HUES48 (cell line): Measurements from ENCODE around the gene CADM4.
"Not testable (repeated sequence)": the region's sequence is repeated elsewhere in the genome, so short reads cannot be mapped to it uniquely, and the experiment has no call there.

Source experiments
- H3K27ac ChIP-seq: one replicate; pipeline ENCODE4 v1.7.0; 2013; ENCODE audit warnings: low read depth, low read length, inconsistent platforms
- H3K27me3 ChIP-seq: 2 replicates; pipeline ENCODE4 v1.6.1; 2013; ENCODE audit warnings: mild to moderate bottlenecking, low read length; ENCODE audit not compliant: control insufficient read depth, insufficient read depth
- H3K36me3 ChIP-seq: 2 replicates; pipeline ENCODE4 v1.6.1; 2013; ENCODE audit warnings: low read length; ENCODE audit not compliant: control insufficient read depth, insufficient read depth
- H3K4me1 ChIP-seq: 2 replicates; pipeline ENCODE4 v1.6.1; 2013; ENCODE audit warnings: mild to moderate bottlenecking, low read length; ENCODE audit not compliant: control insufficient read depth, insufficient read depth
- H3K4me3 ChIP-seq: 2 replicates; pipeline ENCODE4 v1.5.1; 2013; ENCODE audit warnings: mild to moderate bottlenecking, low read depth, low read length
- H3K9ac ChIP-seq: 2 replicates; pipeline ENCODE4 v1.6.1; 2013; ENCODE audit warnings: mild to moderate bottlenecking, low read depth, low read length, moderate library complexity
- H3K9me3 ChIP-seq: 2 replicates; pipeline ENCODE4 v1.6.1; 2013; ENCODE audit warnings: low read length; ENCODE audit not compliant: control insufficient read depth, insufficient read depth

The CADM4 gene

GRCh38 chr19:43643326-43643725, 3.7 kb upstream of the CADM4 start:
- Histone ChIP-seq H3K36me3 (0 out of 2 replicates have a peak, but pooled peaks cover under 1% of the 10 kb centered on the region), H3K9ac (no peak overlapping the region), H3K9me3 (no peaks in the 10 kb centered on the region), H3K4me3 (no peak overlapping the region), H3K27me3 (peaks cover 32% of the 10 kb centered on the region), H3K27ac (no peak overlapping the region), H3K4me1 (peaks cover 5% of the 10 kb centered on the region; the same call in 1 of the 2 replicates)

- Histone ChIP-seq H3K9me3 (no peaks in the 10 kb centered on the region), H3K27me3 (peaks cover 40% of the 10 kb centered on the region), H3K9ac (no peak overlapping the region)
Measured at GRCh38 chr19:43642531-43642930, 2.9 kb upstream of the CADM4 start.

GRCh38 chr19:43641333-43641732, 1.7 kb upstream of the CADM4 start:
- no peaks in the 10 kb centered on the region for H3K36me3 ChIP-seq
- H3K9me3 ChIP-seq, result no peaks in the 10 kb centered on the region
- H3K4me1 ChIP-seq, result peaks cover 7% of the 10 kb centered on the region
- H3K27me3 ChIP-seq, result peaks cover 49% of the 10 kb centered on the region
- no peak overlapping the region for H3K4me3 ChIP-seq
- no peak overlapping the region for H3K27ac ChIP-seq
- no peak overlapping the region for H3K9ac ChIP-seq

More at GRCh38 chr19:43642531-43642930, 2.9 kb upstream of the CADM4 start:
- Histone ChIP-seq H3K4me3 (no peak overlapping the region), H3K36me3 (no peaks in the 10 kb centered on the region), H3K27ac (no peak overlapping the region), H3K4me1 (peaks cover 5% of the 10 kb centered on the region; the same call in 1 of the 2 replicates)

- H3K27me3 ChIP-seq, result peaks cover 49% of the 10 kb centered on the region
- H3K9me3 ChIP-seq, result no peaks in the 10 kb centered on the region
- H3K36me3 ChIP-seq, result no peaks in the 10 kb centered on the region
- H3K27ac ChIP-seq, result no peak overlapping the region
- H3K4me1 ChIP-seq, result peaks cover 14% of the 10 kb centered on the region
- H3K9ac ChIP-seq, result no peak overlapping the region
- H3K4me3 ChIP-seq, result peak overlapping the region; percentile 76
Measured at GRCh38 chr19:43640424-43640757, 741 bp upstream of the CADM4 start.

GRCh38 chr19:43638995-43639518, 593 bp downstream of the CADM4 start:
- Histone ChIP-seq H3K9ac (no peak overlapping the region), H3K4me3 (peak overlapping the region; percentile 72), H3K27ac (no peak overlapping the region), H3K36me3 (no peaks in the 10 kb centered on the region), H3K9me3 (no peaks in the 10 kb centered on the region), H3K27me3 (peaks cover 50% of the 10 kb centered on the region), H3K4me1 (peaks cover 23% of the 10 kb centered on the region)

GRCh38 chr19:43638214-43638994, 1.2 kb downstream of the CADM4 start:
- Histone ChIP-seq H3K27ac (no peak overlapping the region), H3K27me3 (peaks cover 52% of the 10 kb centered on the region), H3K4me1 (peaks cover 23% of the 10 kb centered on the region), H3K9me3 (no peaks in the 10 kb centered on the region), H3K4me3 (peak overlapping the region; percentile 72), H3K9ac (no peak overlapping the region), H3K36me3 (no peaks in the 10 kb centered on the region)

- Histone ChIP-seq H3K4me1 (peaks cover 23% of the 10 kb centered on the region), H3K36me3 (no peaks in the 10 kb centered on the region), H3K27me3 (peaks cover 45% of the 10 kb centered on the region), H3K9me3 (no peaks in the 10 kb centered on the region), H3K4me3 (peak overlapping the region; percentile 16; the same call in 1 of the 2 replicates), H3K27ac (peak overlapping the region; percentile 60), H3K9ac (no peak overlapping the region)
Measured at GRCh38 chr19:43636121-43636683, 3.4 kb downstream of the CADM4 start.

GRCh38 chr19:43635561-43635940, 4.1 kb downstream of the CADM4 start:
- H3K4me3 ChIP-seq, result peak overlapping the region; percentile 59
- peaks cover 38% of the 10 kb centered on the region for H3K27me3 ChIP-seq
- not testable (repeated sequence) for H3K36me3 ChIP-seq, H3K9me3 ChIP-seq, H3K9ac ChIP-seq
- peak overlapping the region; percentile 64 for H3K27ac ChIP-seq
- peaks cover 23% of the 10 kb centered on the region for H3K4me1 ChIP-seq

GRCh38 chr19:43634872-43635560, 4.6 kb downstream of the CADM4 start:
- Histone ChIP-seq H3K27ac (peak overlapping the region; percentile 64), H3K36me3 (no peaks in the 10 kb centered on the region), H3K27me3 (peaks cover 33% of the 10 kb centered on the region), H3K9ac (peak overlapping the region; percentile 58), H3K4me3 (peak overlapping the region; percentile 59), H3K4me1 (peaks cover 23% of the 10 kb centered on the region), H3K9me3 (no peaks in the 10 kb centered on the region)

- Histone ChIP-seq H3K27me3 (peaks cover 31% of the 10 kb centered on the region), H3K4me3 (peak overlapping the region; percentile 59), H3K36me3 (no peaks in the 10 kb centered on the region), H3K9ac (peak overlapping the region; percentile 58; the same call in 1 of the 2 replicates), H3K27ac (no peak overlapping the region), H3K9me3 (no peaks in the 10 kb centered on the region), H3K4me1 (peaks cover 23% of the 10 kb centered on the region)
Measured at GRCh38 chr19:43634506-43634871, 5.2 kb downstream of the CADM4 start.

- no peaks in the 10 kb centered on the region for H3K36me3 ChIP-seq
- H3K27ac ChIP-seq, result no peak overlapping the region
- H3K4me3 ChIP-seq, result no peak overlapping the region
- no peak overlapping the region for H3K9ac ChIP-seq
- H3K9me3 ChIP-seq, result no peaks in the 10 kb centered on the region
- H3K27me3 ChIP-seq, result peaks cover 27% of the 10 kb centered on the region
- peaks cover 21% of the 10 kb centered on the region for H3K4me1 ChIP-seq
Measured at GRCh38 chr19:43634068-43634467, 5.6 kb downstream of the CADM4 start.
